ENCODE data around the gene MNAT1. TPM values are rescaled to one million over a fixed set of nuclear protein-coding genes. Genes with fewer than 3 reads are reported as not detected.

MNAT1 gene
- total and polyA plus RNA-seq, 2 experiments from 2014 or later: 34.4 to 60.9 TPM

DNA sequence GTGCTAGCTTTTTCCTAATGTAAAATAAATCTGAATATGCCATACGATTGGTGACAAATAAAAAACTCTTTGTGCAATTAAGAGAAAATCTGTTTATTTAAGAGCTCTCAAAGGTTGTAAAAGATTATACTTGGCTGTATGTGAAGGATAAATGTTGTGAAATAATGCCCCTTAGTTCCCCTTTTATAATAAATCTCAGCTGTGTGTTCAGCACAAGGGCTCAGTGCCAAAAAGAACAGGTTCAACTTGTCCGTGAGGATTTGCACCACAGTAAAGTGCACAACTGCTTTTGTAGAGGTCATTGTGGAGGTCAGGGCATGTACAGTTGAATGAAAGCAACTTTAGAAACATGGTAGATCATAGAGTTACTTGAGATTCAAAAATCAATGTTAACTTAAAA, 127.7 kb downstream of the MNAT1 start:
- no peak for TF ChIP-seq EZH2phosphoT487 (IDR thresholded peaks at IDR 0.05; ENCODE audit: low read depth, severe bottlenecking, unreplicated experiment)
- TF ChIP-seq, protein P1, sequence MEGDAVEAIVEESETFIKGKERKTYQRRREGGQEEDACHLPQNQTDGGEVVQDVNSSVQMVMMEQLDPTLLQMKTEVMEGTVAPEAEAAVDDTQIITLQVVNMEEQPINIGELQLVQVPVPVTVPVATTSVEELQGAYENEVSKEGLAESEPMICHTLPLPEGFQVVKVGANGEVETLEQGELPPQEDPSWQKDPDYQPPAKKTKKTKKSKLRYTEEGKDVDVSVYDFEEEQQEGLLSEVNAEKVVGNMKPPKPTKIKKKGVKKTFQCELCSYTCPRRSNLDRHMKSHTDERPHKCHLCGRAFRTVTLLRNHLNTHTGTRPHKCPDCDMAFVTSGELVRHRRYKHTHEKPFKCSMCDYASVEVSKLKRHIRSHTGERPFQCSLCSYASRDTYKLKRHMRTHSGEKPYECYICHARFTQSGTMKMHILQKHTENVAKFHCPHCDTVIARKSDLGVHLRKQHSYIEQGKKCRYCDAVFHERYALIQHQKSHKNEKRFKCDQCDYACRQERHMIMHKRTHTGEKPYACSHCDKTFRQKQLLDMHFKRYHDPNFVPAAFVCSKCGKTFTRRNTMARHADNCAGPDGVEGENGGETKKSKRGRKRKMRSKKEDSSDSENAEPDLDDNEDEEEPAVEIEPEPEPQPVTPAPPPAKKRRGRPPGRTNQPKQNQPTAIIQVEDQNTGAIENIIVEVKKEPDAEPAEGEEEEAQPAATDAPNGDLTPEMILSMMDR (IDR thresholded peaks at IDR 0.05; ENCODE audit: poor library complexity): no peak
- TF ChIP-seq EZH2 (IDR thresholded peaks at IDR 0.05; ENCODE audit: borderline replicate concordance): no peak
- H3K9me3 ChIP-seq (ENCODE audit: low read depth): no peaks in the 10 kb centered on the region
- H3K79me2 ChIP-seq: no peaks in the 10 kb centered on the region
- H4K20me1 ChIP-seq (ENCODE audit: insufficient read depth, poor library complexity, severe bottlenecking): no peaks in the 10 kb centered on the region
- H3K4me1 ChIP-seq (ENCODE audit: insufficient read depth): peaks cover 18% of the 10 kb centered on the region
- no peak overlapping the region for H3K4me3 ChIP-seq
- no peaks in the 10 kb centered on the region for H3K9me2 ChIP-seq (replicated peaks; ENCODE audit: insufficient read depth)
- WGBS (ENCODE audit: low lambda C conversion rate, missing lambda C conversion rate): 38% methylated on average over 2 of the region's 2 CpGs
- no peaks in the 10 kb centered on the region for H3K27me3 ChIP-seq
- peak; percentile 57 for DNase-seq (ENCODE audit: low spot score)
- H2AFZ ChIP-seq: no peak overlapping the region
- peak overlapping the region; percentile 61 for H3K4me2 ChIP-seq
- H3K27ac ChIP-seq: no peak overlapping the region
- no peaks in the 10 kb centered on the region for H3K36me3 ChIP-seq (replicated peaks; ENCODE audit: insufficient read depth, low read depth)

DNA sequence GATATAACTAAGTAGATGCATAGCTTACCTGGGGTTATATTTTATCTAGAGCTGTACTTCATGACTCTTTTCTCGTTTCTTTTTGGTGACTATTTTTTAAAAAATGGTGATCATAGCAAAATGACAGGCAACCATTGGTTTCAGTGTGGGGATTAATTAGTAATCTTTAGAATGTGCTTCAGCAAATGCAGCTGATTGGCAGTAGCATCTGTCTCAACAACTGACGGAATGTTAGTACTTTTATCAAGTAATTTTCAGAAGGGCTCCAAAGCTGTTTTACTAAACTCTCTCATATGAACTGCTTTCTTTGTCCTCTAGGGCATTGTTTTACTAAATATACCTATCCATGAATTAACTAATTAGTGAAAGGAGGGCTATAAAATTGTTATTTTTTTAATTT, 128.7 kb downstream of the MNAT1 start:
- Histone ChIP-seq H3K9me3 (ENCODE audit: low read depth) (no peaks in the 10 kb centered on the region), H3K4me2 (no peak overlapping the region), H2AFZ (no peak overlapping the region), H3K36me3 (replicated peaks; ENCODE audit: insufficient read depth, low read depth) (no peaks in the 10 kb centered on the region), H3K27me3 (no peaks in the 10 kb centered on the region), H3K9me2 (replicated peaks; ENCODE audit: insufficient read depth) (no peaks in the 10 kb centered on the region), H3K4me3 (no peak overlapping the region), H3K79me2 (no peaks in the 10 kb centered on the region), H3K27ac (no peak overlapping the region), H3K4me1 (ENCODE audit: insufficient read depth) (peaks cover 18% of the 10 kb centered on the region), H4K20me1 (ENCODE audit: insufficient read depth, poor library complexity, severe bottlenecking) (no peaks in the 10 kb centered on the region)
- TF ChIP-seq EZH2 (IDR thresholded peaks at IDR 0.05; ENCODE audit: borderline replicate concordance): no peak
- TF ChIP-seq, protein P1 (IDR thresholded peaks at IDR 0.05; ENCODE audit: poor library complexity): no peak
- TF ChIP-seq EZH2phosphoT487 (IDR thresholded peaks at IDR 0.05; ENCODE audit: low read depth, severe bottlenecking, unreplicated experiment): no peak
- WGBS (ENCODE audit: low lambda C conversion rate, missing lambda C conversion rate): 85% methylated on average over 2 of the region's 2 CpGs
- no peak for DNase-seq (ENCODE audit: low spot score)

DNA sequence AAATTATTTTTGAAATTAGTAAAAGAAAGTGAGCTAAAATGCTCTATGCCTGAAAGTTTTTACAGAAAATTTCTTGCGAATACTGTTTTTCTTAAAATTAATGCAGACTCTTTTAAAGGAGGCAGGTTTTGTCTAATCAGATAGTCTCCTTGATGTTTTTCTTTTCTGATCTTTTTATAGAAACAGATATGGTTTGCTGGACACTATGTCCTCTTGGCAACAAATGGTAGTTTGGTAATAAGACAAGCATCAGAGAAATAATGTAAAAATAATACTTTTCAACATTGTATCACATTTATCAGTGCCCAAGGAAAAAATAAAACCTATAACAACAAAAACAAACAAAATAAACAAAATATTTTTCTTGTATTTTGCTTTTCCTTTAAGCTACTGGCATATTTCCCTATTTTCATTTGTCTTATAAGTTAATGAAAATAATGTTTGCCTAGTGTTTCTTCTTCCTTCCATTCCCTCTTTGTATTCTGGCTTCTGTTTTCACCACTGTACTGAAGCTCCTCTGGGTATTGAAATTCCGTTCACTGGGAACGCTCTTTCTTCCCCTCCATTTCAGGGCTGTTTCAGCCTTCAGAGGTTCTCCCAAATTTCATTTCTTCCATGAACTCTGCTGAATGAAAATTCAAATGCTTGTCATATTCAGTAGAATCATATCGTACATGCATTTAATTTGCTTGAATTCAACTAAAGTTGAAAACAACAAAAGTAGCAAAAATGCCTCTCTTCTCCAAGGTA, 131.0 kb downstream of the MNAT1 start:
- H3K4me3 ChIP-seq: no peak overlapping the region
- TF ChIP-seq EZH2phosphoT487 (IDR thresholded peaks at IDR 0.05; ENCODE audit: low read depth, severe bottlenecking, unreplicated experiment): no peak
- TF ChIP-seq, protein P1 (IDR thresholded peaks at IDR 0.05; ENCODE audit: poor library complexity): no peak
- TF ChIP-seq EZH2 (IDR thresholded peaks at IDR 0.05; ENCODE audit: borderline replicate concordance): no peak
- H4K20me1 ChIP-seq (ENCODE audit: insufficient read depth, poor library complexity, severe bottlenecking): no peaks in the 10 kb centered on the region
- no peaks in the 10 kb centered on the region for H3K36me3 ChIP-seq (replicated peaks; ENCODE audit: insufficient read depth, low read depth)
- H3K9me3 ChIP-seq (ENCODE audit: low read depth): no peaks in the 10 kb centered on the region
- 94% methylated on average over 4 of the region's 4 CpGs for WGBS (ENCODE audit: low lambda C conversion rate, missing lambda C conversion rate)
- H3K27ac ChIP-seq: no peak overlapping the region
- H3K27me3 ChIP-seq: no peaks in the 10 kb centered on the region
- peaks cover 18% of the 10 kb centered on the region for H3K4me1 ChIP-seq (ENCODE audit: insufficient read depth)
- no peak for DNase-seq (ENCODE audit: low spot score)
- H3K79me2 ChIP-seq: no peaks in the 10 kb centered on the region
- H3K4me2 ChIP-seq: no peak overlapping the region
- H3K9me2 ChIP-seq (replicated peaks; ENCODE audit: insufficient read depth): no peaks in the 10 kb centered on the region
- no peak overlapping the region for H2AFZ ChIP-seq

Measured in hepatocyte (in vitro differentiated cells).